NCI-H748 treated with DMSO at 0.1 percent for 48 hours (cell line): ENCODE data around the gene ADRA2C.

Experiments
- DNase-seq: peaks from one replicate; lab custom pipeline; 2025; lab: John Stamatoyannopoulos, UW

ADRA2C gene

GRCh38 chr4:3777669-3778068, 11.5 kb downstream of the ADRA2C start:
- no peak for DNase-seq

- no peak for DNase-seq
Measured at GRCh38 chr4:3779509-3779908, 13.3 kb downstream of the ADRA2C start.

GRCh38 chr4:3780347-3781171, 14.4 kb downstream of the ADRA2C start:
- DNase-seq: no peak

GRCh38 chr4:3781193-3781886, 15.2 kb downstream of the ADRA2C start:
- DNase-seq: no peak

GRCh38 chr4:3781997-3782930, 16.1 kb downstream of the ADRA2C start:
- no peak for DNase-seq

- DNase-seq: no peak
Measured at GRCh38 chr4:3783693-3784306, 17.6 kb downstream of the ADRA2C start.

GRCh38 chr4:3784454-3785291, 18.5 kb downstream of the ADRA2C start:
- no peak for DNase-seq

GRCh38 chr4:3785292-3785565, 19.0 kb downstream of the ADRA2C start:
- no peak for DNase-seq

GRCh38 chr4:3786196-3786869, 20.1 kb downstream of the ADRA2C start:
- DNase-seq: no peak

GRCh38 chr4:3787489-3788365, 21.5 kb downstream of the ADRA2C start:
- DNase-seq: no peak

GRCh38 chr4:3788366-3788660, 22.1 kb downstream of the ADRA2C start:
- no peak for DNase-seq

GRCh38 chr4:3789587-3789986, 23.4 kb downstream of the ADRA2C start:
- DNase-seq: no peak

- no peak for DNase-seq
Measured at GRCh38 chr4:3790006-3790561, 23.9 kb downstream of the ADRA2C start.

- no peak for DNase-seq
Measured at GRCh38 chr4:3791256-3791655, 25.1 kb downstream of the ADRA2C start.

GRCh38 chr4:3791910-3792542, 25.8 kb downstream of the ADRA2C start:
- no peak for DNase-seq

- DNase-seq: no peak
Measured at GRCh38 chr4:3792813-3793212, 26.6 kb downstream of the ADRA2C start.

GRCh38 chr4:3793545-3793944, 27.4 kb downstream of the ADRA2C start:
- DNase-seq: no peak

- no peak for DNase-seq
Measured at GRCh38 chr4:3796960-3797359, 30.8 kb downstream of the ADRA2C start.
